Subcutaneous adipose tissue (tissue), 4 donors: ENCODE results near the gene RTP1. TPM values are rescaled to one million over a fixed set of nuclear protein-coding genes. Genes with fewer than 3 reads are reported as not detected.

Experiments used
- total RNA-seq, 4 donors: library from RNA; depleted of rRNA; stranded (reverse); fragments of >200 nt; gene quantifications; one replicate each; pipeline ENCODE4 v1.1.0, GENCODE V29; 2016
- TF ChIP-seq, protein P1 (sequence below): fragments of 450-650 bp; IDR thresholded peaks from one replicate; pipeline ENCODE4 v1.5.1; 2016; ENCODE audit warnings: low read depth, mild to moderate bottlenecking, control low read depth, antibody characterized with exemption, moderate library complexity

The RTP1 gene, protein sequence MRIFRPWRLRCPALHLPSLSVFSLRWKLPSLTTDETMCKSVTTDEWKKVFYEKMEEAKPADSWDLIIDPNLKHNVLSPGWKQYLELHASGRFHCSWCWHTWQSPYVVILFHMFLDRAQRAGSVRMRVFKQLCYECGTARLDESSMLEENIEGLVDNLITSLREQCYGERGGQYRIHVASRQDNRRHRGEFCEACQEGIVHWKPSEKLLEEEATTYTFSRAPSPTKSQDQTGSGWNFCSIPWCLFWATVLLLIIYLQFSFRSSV
- not detected for total RNA-seq

DNA sequence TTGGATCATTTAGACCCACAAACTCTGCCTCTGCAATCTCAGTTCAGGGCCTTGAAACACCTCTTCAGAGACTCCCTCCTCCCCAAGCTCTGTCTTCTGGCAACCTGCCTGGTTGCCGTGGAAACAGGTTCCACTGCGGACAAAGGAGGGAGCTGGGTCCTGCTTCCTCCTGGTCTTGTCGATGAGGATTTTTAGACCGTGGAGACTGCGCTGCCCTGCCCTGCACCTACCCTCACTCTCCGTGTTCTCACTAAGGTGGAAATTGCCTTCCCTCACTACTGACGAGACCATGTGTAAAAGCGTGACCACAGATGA lies at the start of gene RTP1:
TSS of gene RTP1 (plus strand) at position 152 of the 315 bp plus-strand sequence. CDS start at position 182, 30 bp downstream.
- TF ChIP-seq, protein P1, sequence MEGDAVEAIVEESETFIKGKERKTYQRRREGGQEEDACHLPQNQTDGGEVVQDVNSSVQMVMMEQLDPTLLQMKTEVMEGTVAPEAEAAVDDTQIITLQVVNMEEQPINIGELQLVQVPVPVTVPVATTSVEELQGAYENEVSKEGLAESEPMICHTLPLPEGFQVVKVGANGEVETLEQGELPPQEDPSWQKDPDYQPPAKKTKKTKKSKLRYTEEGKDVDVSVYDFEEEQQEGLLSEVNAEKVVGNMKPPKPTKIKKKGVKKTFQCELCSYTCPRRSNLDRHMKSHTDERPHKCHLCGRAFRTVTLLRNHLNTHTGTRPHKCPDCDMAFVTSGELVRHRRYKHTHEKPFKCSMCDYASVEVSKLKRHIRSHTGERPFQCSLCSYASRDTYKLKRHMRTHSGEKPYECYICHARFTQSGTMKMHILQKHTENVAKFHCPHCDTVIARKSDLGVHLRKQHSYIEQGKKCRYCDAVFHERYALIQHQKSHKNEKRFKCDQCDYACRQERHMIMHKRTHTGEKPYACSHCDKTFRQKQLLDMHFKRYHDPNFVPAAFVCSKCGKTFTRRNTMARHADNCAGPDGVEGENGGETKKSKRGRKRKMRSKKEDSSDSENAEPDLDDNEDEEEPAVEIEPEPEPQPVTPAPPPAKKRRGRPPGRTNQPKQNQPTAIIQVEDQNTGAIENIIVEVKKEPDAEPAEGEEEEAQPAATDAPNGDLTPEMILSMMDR, result no peak

DNA sequence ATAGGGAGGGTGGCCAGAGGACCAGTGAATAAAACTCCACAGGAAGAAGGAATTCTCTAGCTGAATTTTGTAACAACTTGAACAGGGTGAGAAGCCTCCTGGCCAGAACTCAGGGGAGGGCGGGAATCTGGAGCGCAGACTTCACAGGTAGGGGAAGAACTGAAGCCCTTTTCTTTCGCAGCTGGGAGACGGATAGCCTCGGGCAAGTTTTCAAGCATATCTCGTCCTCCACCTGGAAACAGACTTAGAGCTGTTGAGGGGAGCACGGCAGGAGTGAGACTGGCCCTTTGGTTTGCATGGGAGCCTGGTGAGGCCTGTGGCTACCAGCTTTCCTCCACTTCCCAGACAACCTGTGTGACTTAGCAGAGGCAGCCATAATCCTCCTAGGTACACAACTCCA lies 47.1 kb upstream of the RTP1 start:
- TF ChIP-seq, protein P1, result no peak

DNA sequence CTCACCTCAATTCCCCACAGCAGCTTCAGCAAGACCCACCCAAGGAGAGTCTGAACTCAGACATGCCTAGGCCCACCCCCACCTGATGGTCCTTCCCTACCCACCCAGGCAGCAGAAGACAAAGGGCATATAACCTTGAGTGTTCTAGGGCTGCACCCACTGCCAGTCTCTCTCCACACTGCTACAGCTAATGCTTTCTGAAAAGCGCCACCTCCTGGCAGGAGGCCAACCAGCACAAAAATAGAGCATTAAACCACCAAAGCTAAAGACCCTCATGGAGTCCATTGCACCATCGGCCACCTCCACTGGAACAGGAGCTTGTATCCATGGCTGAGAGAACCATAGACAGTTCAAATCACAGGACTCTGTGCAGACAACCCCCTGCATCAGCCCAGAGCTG lies 46.7 kb upstream of the RTP1 start:
- TF ChIP-seq, protein P1, result no peak

DNA sequence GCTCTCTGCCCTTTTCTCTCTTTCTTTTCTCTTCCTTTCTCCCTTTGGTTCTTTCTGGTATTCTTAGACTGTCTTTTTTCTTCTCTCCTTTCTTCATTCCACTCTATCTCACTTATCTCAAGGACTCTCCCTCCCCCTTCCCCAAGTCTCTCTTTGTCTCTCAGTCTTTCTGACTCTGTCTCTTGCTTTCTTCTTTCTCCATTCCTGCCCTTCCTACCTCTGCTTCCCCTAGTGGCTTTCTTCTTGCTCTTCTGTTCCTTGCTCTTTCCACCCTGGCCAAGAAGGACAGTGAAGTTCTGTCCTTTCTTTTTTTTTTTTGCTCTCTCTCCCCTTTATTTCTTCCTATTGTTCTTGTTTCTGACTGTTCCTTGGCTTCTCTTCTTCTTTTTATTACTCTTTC lies 35.7 kb upstream of the RTP1 start:
- TF ChIP-seq, protein P1, result no peak

DNA sequence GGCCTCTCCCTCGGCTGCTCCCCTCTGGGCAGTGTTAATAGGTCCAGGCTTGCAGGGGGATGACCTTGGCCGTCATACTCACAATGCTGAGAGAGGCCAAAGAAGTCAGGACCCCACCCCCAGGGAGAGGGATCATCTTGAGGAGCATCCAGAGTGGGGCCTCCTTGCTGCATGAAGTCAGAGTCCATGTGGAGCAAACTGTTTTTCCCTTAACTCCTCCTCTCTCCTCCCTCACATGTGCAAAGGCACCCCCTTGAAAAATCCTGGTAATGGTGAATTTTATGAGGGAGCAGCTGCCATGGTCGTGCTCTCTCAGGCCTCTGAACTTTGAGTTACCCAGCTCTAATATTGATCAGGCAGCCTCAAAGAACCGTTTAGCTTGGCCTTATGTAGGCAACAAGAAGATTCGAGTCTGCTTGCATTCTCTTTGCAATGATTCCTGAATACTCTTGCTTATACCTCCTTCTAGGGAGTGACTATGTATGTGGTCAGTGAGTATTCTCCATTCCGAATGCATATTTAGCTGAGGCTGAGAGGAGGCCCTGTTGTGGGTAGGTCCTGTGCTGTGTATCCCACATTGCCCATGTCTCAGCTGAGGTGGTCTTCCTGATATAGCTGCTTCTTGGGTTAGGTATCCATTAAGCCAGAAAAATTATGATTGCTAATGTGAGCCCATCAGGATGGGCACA lies 34.9 kb upstream of the RTP1 start:
- TF ChIP-seq, protein P1, result no peak

DNA sequence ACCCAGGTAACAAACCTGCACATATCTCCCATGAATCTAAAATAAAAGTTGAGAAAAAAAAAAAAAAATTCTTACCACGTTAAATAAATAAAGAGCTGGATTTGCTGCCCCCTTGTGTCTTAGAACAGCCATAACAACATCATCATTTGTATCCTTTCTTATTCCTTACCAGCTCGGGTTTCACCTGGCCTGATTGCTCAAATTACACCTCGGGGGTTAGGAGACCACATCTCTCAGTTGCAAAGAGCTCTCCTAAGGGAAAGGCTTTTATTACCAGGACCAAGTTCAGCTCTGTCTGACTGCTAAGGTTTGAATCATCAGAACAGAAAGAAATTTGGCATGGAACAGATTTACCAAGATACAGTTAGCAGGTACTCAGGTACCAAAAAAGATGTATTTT lies 32.1 kb upstream of the RTP1 start:
- TF ChIP-seq, protein P1, result no peak

DNA sequence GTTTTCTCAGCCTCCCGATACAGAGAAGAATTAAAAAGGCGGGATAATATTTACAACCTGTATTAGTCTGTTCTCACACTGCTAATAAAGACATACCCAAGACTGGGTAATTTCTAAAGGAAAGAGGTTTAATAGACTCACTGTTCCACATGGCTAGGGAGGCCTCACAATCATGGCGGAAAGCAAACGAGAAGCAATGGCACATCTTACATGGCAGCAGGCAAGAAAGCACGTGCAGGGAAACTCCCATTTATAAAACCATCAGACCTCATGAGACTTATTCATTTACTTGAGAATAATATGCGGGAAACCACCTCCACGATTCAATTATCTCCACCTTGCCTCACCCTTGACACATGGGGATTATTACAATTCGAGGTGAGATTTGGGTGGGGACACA lies 30.5 kb upstream of the RTP1 start:
- TF ChIP-seq, protein P1, result no peak
